T-helper 17 cell (primary cell): Measurements from ENCODE around the gene LRRC75A. TPM values are rescaled to one million over a fixed set of nuclear protein-coding genes. Genes with fewer than 3 reads are reported as not detected.
"Not testable (repeated sequence)": the region's sequence is repeated elsewhere in the genome, so short reads cannot be mapped to it uniquely, and the experiment has no call there.

ENCODE experiments used
- ATAC-seq: fragments of 150-1000 bp; cut with Tn5 transposase; 2 replicates; pipeline ENCODE4 v1.10.0; 2021; ENCODE audit warnings: mild to moderate bottlenecking, moderate library complexity
- DNase-seq, 3 donors: peaks; one replicate each; pipeline versions ENCODE4 v3.0.0 to v3.0.0-alpha.2; 2020 to 2021
- H3K9me3 ChIP-seq: one replicate; pipeline ENCODE4 v1.7.0; 2013; ENCODE audit warnings: low read length, mild to moderate bottlenecking; ENCODE audit not compliant: control insufficient read depth, poor library complexity, severe bottlenecking
- H3K27ac Mint-ChIP-seq: one replicate; pipeline ENCODE4 v1.8.0; 2022; ENCODE audit warnings: mild to moderate bottlenecking, moderate library complexity, mixed read lengths
- H3K27me3 Mint-ChIP-seq: one replicate; pipeline ENCODE4 v1.8.0; 2022; ENCODE audit warnings: mixed read lengths
- H3K36me3 Mint-ChIP-seq: one replicate; pipeline ENCODE4 v1.8.0; 2022; ENCODE audit warnings: low read depth, mixed read lengths
- H3K4me1 Mint-ChIP-seq: one replicate; pipeline ENCODE4 v1.8.0; 2022; ENCODE audit warnings: mild to moderate bottlenecking, mixed read lengths
- H3K4me3 Mint-ChIP-seq: one replicate; pipeline ENCODE4 v1.8.0; 2022; ENCODE audit warnings: mild to moderate bottlenecking, moderate library complexity, mixed read lengths
- total RNA-seq, 4 donors: library from RNA in 2 of 4; stranded (reverse) in 2 of 4; gene quantifications; one replicate each; pipeline ENCODE4 v1.2.3 and lab custom pipeline; 2022 to 2026

Gene LRRC75A
- total RNA-seq, 2 donors from 2014 or later, result 3.1 to 5.0 TPM

GRCh38 chr17:16463358-16464302, 28.4 kb downstream of the LRRC75A start:
- no peaks in the 10 kb centered on the region for H3K9me3 ChIP-seq
- DNase-seq, result no peak
- no peak for ATAC-seq
- Mint-ChIP-seq H3K27me3 (no peaks in the 10 kb centered on the region), H3K27ac (peak overlapping the region; percentile 45), H3K4me1 (peaks cover 9% of the 10 kb centered on the region), H3K4me3 (no peak overlapping the region), H3K36me3 (no peaks in the 10 kb centered on the region)

- ATAC-seq (no peak), DNase-seq (no peak)
- no peaks in the 10 kb centered on the region for H3K27me3 Mint-ChIP-seq
- H3K36me3 Mint-ChIP-seq, result no peaks in the 10 kb centered on the region
- H3K9me3 ChIP-seq, result no peaks in the 10 kb centered on the region
- peak overlapping the region; percentile 45 for H3K27ac Mint-ChIP-seq
- H3K4me1 Mint-ChIP-seq, result peaks cover 5% of the 10 kb centered on the region
- no peak overlapping the region for H3K4me3 Mint-ChIP-seq
Observed at GRCh38 chr17:16462070-16462864, 29.7 kb downstream of the LRRC75A start.

DNA sequence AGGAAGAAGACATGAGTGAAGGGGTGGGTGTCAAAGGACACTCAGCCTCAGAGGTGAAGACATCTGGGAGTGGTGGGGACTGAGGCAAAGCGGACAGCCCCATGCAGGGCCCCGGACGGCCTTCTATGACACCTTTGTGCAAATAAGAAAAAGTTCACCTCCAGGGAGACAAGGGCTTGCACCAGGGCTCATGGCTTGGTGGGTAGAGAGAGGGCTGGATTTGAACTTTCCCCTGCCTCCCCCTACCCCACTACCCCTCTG, 30.5 kb downstream of the LRRC75A start:
- Mint-ChIP-seq H3K27ac (no peak overlapping the region), H3K36me3 (no peaks in the 10 kb centered on the region), H3K4me1 (peaks cover 5% of the 10 kb centered on the region), H3K4me3 (no peak overlapping the region), H3K27me3 (no peaks in the 10 kb centered on the region)
- DNase-seq (no peak), ATAC-seq (no peak)
- no peaks in the 10 kb centered on the region for H3K9me3 ChIP-seq

GRCh38 chr17:16460796-16461605, 31.0 kb downstream of the LRRC75A start:
- DNase-seq (no peak), ATAC-seq (no peak)
- H3K27me3 Mint-ChIP-seq, result no peaks in the 10 kb centered on the region
- H3K4me1 Mint-ChIP-seq, result peaks cover 5% of the 10 kb centered on the region
- no peak overlapping the region for H3K27ac Mint-ChIP-seq
- H3K36me3 Mint-ChIP-seq, result no peaks in the 10 kb centered on the region
- H3K4me3 Mint-ChIP-seq, result no peak overlapping the region
- no peaks in the 10 kb centered on the region for H3K9me3 ChIP-seq

- DNase-seq, result no peak
- Mint-ChIP-seq H3K4me1 (peaks cover 5% of the 10 kb centered on the region), H3K4me3 (no peak overlapping the region), H3K27ac (no peak overlapping the region), H3K27me3 (no peaks in the 10 kb centered on the region), H3K36me3 (no peaks in the 10 kb centered on the region)
- no peaks in the 10 kb centered on the region for H3K9me3 ChIP-seq
- no peak for ATAC-seq
Observed at GRCh38 chr17:16459855-16460550, 32.0 kb downstream of the LRRC75A start.

DNA sequence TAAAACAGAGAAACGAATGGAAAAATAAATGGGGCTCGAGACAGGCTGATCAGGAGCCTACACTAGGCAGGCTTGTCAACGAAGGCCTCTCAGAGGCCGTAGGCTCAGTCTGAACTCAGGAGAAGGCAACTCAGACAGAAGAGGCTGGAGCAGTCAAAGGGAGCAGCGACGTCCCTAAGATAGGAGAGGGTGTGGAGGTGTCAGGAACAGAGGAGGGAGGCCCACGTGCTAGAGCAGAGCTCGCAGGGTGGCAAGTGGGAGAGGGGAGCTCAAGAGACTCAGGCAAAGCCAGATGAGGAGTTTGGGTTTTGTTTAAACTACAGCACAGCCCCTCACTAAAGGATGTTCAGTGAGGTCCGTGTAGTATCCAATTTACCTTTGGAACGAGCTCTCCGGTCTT, 32.7 kb downstream of the LRRC75A start:
- no peaks in the 10 kb centered on the region for H3K9me3 ChIP-seq
- no peak for ATAC-seq
- peaks cover 5% of the 10 kb centered on the region for H3K4me1 Mint-ChIP-seq
- no peaks in the 10 kb centered on the region for H3K27me3 Mint-ChIP-seq
- no peak for DNase-seq
- H3K4me3 Mint-ChIP-seq, result no peak overlapping the region
- peak overlapping the region; percentile 44 for H3K27ac Mint-ChIP-seq
- H3K36me3 Mint-ChIP-seq, result no peaks in the 10 kb centered on the region

DNA sequence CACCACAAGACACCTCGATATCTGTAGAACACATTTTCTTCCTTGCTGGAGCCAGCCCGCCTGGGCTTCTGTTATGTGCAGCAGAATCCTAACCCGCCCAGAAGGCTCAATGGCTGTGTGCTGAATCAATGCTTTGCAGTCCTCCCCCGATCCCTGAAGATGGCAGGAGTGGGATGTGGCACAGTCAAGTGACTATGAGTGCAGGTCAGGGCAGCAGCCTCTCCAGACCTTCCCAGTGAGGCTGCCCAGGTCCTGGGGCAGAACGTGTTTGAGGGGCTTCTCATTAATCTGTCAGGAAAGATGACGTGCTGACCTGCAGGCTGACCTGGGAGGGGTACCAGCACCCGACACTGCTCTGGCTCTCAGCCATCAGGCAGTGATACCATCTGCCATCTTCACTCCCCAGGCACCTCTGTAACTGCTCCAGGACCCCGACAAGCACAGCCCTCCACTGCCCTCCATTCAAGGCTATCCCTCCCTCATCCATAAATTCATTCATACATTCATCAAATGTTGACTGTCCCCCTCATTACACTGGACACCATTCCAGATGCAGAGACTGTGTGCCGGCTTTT, 35.2 kb downstream of the LRRC75A start:
- DNase-seq (no peak), ATAC-seq (no peak)
- H3K27me3 Mint-ChIP-seq, result no peaks in the 10 kb centered on the region
- H3K9me3 ChIP-seq, result no peaks in the 10 kb centered on the region
- H3K4me1 Mint-ChIP-seq, result peaks cover 7% of the 10 kb centered on the region
- H3K4me3 Mint-ChIP-seq, result no peak overlapping the region
- peak overlapping the region; percentile 27 for H3K27ac Mint-ChIP-seq
- H3K36me3 Mint-ChIP-seq, result no peaks in the 10 kb centered on the region

DNA sequence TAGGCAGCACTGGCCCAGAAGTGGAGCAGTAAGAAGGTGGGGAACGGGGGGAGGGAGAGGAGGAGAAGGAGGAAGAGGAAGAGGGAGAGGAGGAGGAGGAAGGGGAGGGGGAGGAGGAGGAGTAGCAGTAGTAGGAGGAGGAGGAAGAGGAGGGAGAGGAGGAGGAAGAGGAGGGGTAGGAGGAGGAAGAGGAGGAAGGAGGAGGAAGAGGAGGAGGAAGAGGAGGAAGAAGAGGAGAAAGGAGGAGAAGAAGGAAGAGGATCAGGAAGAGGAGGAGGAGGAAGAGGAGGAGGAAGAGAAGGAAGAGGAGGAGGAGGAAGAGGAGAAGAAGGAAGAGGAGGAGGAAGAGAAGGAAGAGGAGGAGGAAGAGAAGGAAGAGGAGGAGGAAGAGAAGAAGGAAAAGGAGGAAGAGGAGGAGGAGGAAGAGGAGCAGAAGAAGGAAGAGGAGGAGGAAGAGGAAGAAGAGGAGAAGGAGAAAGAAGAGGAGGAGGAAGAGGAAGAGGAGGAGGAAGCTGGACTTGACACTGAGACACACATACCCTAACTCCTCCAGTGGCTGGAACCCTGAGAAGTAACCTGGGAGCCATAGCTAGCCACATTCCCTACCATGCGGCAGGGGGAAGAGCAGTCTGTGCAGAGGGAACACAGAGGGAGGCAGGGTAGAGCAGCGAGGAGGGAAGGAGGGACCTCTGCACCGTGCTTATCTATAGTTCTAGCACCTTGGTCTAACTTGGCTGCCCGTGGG, 35.8 kb downstream of the LRRC75A start:
- ATAC-seq (no peak), DNase-seq (no peak)
- H3K9me3 ChIP-seq, result no peaks in the 10 kb centered on the region
- peaks cover 7% of the 10 kb centered on the region for H3K4me1 Mint-ChIP-seq
- H3K36me3 Mint-ChIP-seq, result no peaks in the 10 kb centered on the region
- H3K27me3 Mint-ChIP-seq, result no peaks in the 10 kb centered on the region
- H3K27ac Mint-ChIP-seq, result peak overlapping the region; percentile 27
- H3K4me3 Mint-ChIP-seq, result no peak overlapping the region

DNA sequence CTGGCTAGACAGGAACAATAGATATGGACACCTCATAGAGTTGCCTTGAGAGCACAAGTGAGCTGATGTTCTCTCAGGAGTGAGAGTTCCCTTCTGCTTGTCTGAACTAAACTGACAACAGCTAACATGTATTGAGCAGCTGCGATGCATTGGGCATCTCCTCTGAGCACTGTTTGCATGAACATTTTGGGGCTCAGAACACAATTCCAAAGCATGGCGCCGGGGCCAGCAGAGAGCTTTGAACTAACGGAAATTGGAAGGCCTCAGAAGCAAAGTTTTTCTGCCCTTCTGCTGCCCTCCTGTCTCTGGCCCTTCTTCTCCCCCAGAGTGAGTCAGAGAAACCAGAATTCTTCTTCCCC, 38.5 kb downstream of the LRRC75A start:
- Mint-ChIP-seq H3K27me3 (no peaks in the 10 kb centered on the region), H3K4me1 (peaks cover 10% of the 10 kb centered on the region), H3K36me3 (no peaks in the 10 kb centered on the region), H3K27ac (peak overlapping the region; percentile 88), H3K4me3 (peak overlapping the region; percentile 79)
- no peak for ATAC-seq
- no peak for DNase-seq
- no peaks in the 10 kb centered on the region for H3K9me3 ChIP-seq

- H3K27ac Mint-ChIP-seq, result peak overlapping the region; percentile 88
- not testable (repeated sequence) for H3K27me3 Mint-ChIP-seq, H3K9me3 ChIP-seq, ATAC-seq, H3K4me3 Mint-ChIP-seq, H3K36me3 Mint-ChIP-seq, DNase-seq
- peaks cover 10% of the 10 kb centered on the region for H3K4me1 Mint-ChIP-seq
Observed at GRCh38 chr17:16452268-16452667, 39.7 kb downstream of the LRRC75A start.

- ATAC-seq, result no peak
- peaks cover 12% of the 10 kb centered on the region for H3K4me1 Mint-ChIP-seq
- no peaks in the 10 kb centered on the region for H3K9me3 ChIP-seq
- peak overlapping the region; percentile 63 for H3K4me3 Mint-ChIP-seq
- peak overlapping the region; percentile 77 for H3K27ac Mint-ChIP-seq
- no peak for DNase-seq
- peaks cover 2% of the 10 kb centered on the region for H3K36me3 Mint-ChIP-seq
- no peaks in the 10 kb centered on the region for H3K27me3 Mint-ChIP-seq
Observed at GRCh38 chr17:16450028-16450427, 42.0 kb downstream of the LRRC75A start.

DNA sequence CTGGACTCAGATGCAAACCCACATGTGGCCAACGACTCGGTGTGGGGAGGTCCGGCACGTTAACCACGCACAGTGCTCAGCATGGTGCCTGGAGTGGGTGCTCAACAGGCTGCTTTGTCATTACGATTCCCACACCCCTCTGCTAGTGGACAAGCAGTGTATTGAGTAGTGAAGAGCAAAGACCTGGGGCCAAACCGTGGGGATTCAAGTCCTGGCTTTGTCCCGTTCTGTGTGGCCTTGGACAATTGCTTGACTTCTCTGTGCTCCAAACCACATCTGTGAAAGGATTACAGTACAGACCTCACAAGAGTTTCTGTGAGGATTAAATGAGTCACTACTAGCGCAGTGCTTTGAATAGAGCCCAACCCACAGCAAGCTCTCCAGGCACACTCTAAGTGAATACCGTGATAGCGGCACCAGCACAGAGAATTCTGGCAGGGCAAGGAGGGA, 42.8 kb downstream of the LRRC75A start:
- DNase-seq (no peak), ATAC-seq (no peak)
- Mint-ChIP-seq H3K27me3 (no peaks in the 10 kb centered on the region), H3K4me1 (peaks cover 12% of the 10 kb centered on the region), H3K4me3 (no peak overlapping the region), H3K36me3 (peaks cover 2% of the 10 kb centered on the region), H3K27ac (peak overlapping the region; percentile 77)
- no peaks in the 10 kb centered on the region for H3K9me3 ChIP-seq
